Measurements from ENCODE around the gene EVL. TPM values are rescaled to one million over a fixed set of nuclear protein-coding genes. Genes with fewer than 3 reads are reported as not detected.

EVL gene
- total RNA-seq, 2 donors from 2014 or later, result 53.1 to 102 TPM

DNA sequence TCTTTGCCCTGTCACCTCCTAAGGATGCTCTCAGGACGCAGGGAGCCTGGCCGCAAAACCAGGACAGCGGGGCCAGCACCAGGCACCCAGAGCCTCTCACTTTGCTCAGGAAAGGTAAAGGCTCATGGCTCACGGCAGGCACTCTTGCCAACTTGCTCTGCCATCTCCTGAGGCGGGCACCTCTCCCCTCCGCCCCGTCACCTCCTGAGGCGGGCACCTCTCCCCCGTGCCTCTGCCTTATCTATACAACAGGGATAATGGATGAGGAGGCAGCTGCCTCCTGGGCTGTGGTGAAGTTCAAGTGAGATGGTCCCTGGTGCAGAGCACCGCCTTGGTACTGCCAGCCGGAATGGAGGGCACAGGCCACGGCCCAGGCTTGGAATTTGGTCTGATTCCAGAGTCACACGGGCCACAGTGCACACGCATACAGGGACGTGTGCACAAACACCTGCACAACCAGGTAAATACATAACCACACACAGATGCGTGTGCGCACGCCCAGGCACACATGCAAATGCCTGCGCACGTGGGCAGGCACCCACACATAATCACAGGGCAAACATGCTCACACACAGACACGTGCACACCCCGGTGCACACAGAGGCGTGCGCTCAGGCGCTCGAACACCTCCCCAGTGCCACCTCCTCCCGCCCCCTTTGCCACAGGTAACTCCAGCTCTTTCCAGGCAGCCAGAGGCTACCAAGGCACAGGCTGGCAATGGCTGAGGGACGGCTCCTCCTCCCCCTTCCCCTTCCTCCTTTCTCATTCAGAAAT, 82.7 kb downstream of the EVL start:
- Histone ChIP-seq H3K36me3 (no peaks in the 10 kb centered on the region), H3K27me3 (replicated peaks; ENCODE audit: insufficient read depth) (no peaks in the 10 kb centered on the region), H3K9me3 (no peaks in the 10 kb centered on the region), H3K4me1 (ENCODE audit: control insufficient read depth in 1 of 2, low read depth in 2 of 2) (no peaks in the 10 kb centered on the region), H3K4me3 (no peak overlapping the region), H3K27ac (no peak overlapping the region)
- ATAC-seq (ENCODE audit: insufficient number of reproducible peaks, low FRiP score, low read depth) (no peak), DNase-seq (ENCODE audit: low spot score) (no peak)
- TF ChIP-seq, protein P1, sequence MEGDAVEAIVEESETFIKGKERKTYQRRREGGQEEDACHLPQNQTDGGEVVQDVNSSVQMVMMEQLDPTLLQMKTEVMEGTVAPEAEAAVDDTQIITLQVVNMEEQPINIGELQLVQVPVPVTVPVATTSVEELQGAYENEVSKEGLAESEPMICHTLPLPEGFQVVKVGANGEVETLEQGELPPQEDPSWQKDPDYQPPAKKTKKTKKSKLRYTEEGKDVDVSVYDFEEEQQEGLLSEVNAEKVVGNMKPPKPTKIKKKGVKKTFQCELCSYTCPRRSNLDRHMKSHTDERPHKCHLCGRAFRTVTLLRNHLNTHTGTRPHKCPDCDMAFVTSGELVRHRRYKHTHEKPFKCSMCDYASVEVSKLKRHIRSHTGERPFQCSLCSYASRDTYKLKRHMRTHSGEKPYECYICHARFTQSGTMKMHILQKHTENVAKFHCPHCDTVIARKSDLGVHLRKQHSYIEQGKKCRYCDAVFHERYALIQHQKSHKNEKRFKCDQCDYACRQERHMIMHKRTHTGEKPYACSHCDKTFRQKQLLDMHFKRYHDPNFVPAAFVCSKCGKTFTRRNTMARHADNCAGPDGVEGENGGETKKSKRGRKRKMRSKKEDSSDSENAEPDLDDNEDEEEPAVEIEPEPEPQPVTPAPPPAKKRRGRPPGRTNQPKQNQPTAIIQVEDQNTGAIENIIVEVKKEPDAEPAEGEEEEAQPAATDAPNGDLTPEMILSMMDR (IDR thresholded peaks at IDR 0.05), result no peak

DNA sequence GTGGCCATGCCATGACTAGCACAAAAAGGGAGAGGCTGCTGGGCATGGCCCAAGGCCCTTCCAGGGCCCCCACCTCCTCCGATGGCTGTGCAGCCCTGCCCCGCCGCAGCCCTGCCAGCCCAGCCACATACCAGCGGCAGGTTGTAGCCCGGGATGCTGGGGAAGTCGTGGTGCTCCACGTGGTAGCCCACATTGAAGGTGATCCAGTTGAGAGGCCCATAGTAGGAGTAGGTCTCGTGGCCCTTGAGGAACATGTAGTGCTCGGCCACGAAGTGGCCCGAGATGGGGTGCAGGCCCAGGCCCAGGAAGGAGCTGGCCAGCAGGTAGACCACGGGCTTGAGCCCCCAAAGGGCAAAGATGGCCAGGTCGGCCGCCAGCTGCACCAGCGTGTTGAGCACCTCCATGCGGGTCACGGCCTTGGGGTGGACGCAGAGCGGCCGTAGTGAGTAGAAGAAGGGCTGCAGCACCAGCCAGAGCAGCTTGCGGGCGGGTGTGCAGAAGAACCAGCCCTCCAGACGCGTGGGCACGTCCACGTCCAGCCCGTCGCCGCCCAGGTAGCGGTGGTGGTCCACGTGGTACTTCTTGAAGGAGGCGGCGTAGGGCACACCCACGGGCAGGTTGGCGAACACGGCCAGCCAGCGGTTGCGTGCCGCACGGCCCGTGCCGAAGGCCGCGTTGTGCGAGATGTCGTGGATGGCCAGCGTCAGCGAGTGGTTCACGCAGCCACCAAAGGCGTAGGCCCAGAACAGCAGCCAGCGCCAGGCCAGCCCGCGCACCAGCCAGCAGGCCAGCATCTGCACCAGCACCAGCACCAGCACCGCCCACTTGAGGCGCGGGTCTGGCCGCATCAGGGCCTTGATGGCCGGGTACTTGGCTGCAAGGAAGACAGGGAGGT, 83.9 kb downstream of the EVL start:
- DNase-seq (ENCODE audit: low spot score) (no peak), ATAC-seq (ENCODE audit: insufficient number of reproducible peaks, low FRiP score, low read depth) (no peak)
- no peaks in the 10 kb centered on the region for H3K27me3 ChIP-seq (replicated peaks; ENCODE audit: insufficient read depth)
- H3K4me1 ChIP-seq (ENCODE audit: control insufficient read depth in 1 of 2, low read depth in 2 of 2), result no peaks in the 10 kb centered on the region
- H3K27ac ChIP-seq, result no peak overlapping the region
- H3K36me3 ChIP-seq, result no peaks in the 10 kb centered on the region
- TF ChIP-seq, protein P1 (IDR thresholded peaks at IDR 0.05), result no peak
- H3K9me3 ChIP-seq, result no peaks in the 10 kb centered on the region
- no peak overlapping the region for H3K4me3 ChIP-seq

DNA sequence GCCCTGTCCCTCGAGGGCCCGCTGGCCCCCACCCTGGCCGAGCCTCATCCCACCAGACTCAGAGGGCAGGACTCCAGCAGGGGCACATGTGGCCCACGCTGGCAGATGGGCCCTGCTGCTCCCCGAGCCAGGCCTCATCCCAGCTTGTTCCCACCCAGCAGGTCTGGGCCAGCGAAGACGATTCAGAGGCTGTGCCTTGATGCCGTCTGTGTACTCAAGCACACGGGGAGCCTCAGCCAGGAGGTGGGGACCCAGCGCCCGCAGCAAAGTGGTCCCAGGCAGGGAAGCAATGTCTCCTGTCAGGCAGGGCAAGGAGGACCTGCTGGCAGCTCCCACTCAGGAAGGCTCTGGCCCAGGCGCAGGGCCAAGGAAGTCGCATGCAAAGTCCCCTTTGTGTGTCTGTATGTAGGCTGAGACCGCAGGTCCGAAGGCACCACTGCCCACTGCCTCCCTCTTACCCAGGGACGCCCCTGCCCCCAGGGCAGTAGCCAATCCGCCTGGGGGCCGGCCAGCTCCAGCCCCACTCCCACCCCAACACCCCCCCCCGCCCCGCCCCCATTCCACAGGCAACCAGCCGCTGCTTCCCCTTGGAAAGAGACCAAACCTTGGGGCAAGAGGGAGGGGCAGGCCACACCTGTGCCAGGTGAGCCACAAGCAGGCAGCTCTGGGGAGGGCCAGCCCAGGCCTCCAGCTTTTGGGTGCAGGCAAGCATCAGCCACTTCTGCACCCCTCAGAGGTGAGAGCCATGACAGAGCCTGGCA, 84.8 kb downstream of the EVL start:
- DNase-seq (ENCODE audit: low spot score) (no peak), ATAC-seq (ENCODE audit: insufficient number of reproducible peaks, low FRiP score, low read depth) (no peak)
- Histone ChIP-seq H3K4me3 (no peak overlapping the region), H3K27ac (no peak overlapping the region), H3K4me1 (ENCODE audit: control insufficient read depth in 1 of 2, low read depth in 2 of 2) (no peaks in the 10 kb centered on the region), H3K9me3 (peaks cover 6% of the 10 kb centered on the region), H3K36me3 (no peaks in the 10 kb centered on the region), H3K27me3 (replicated peaks; ENCODE audit: insufficient read depth) (no peaks in the 10 kb centered on the region)
- TF ChIP-seq, protein P1 (IDR thresholded peaks at IDR 0.05), result no peak

DNA sequence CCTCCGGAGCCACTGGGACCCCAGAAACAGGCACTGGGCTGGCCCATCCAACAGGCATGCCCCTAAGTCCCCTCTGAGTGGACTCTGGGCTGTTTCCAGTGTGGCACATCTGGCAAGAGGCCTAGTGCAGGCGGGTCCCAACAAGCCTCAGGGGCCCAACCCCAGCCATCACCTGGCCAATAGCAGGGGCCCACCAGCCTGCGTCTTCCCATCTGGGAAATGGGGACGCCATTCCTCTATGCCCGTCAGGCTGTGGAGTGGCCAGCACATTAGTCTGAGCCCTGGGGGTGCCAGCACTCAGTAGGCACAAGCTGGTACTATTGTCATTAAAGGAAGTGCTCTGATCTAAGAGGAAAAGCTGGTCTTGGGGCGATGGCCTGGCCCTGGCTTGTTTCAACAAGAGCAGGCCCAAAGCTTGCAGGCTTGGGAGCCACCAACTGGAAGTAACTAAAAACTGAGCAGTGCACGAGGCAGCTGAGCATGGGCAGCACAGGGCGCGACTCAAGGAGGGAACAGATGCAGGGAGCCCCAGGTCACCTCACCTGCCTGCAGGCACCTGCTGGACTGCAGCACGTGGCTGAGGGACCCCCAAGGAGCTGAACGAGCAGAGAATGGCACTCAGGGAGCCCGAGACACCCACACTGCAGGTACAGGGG, 85.8 kb downstream of the EVL start:
- ATAC-seq (ENCODE audit: insufficient number of reproducible peaks, low FRiP score, low read depth) (no peak), DNase-seq (ENCODE audit: low spot score) (no peak)
- H3K27ac ChIP-seq, result no peak overlapping the region
- no peaks in the 10 kb centered on the region for H3K4me1 ChIP-seq (ENCODE audit: control insufficient read depth in 1 of 2, low read depth in 2 of 2)
- H3K4me3 ChIP-seq, result no peak overlapping the region
- H3K27me3 ChIP-seq (replicated peaks; ENCODE audit: insufficient read depth), result no peaks in the 10 kb centered on the region
- TF ChIP-seq, protein P1 (IDR thresholded peaks at IDR 0.05), result no peak
- no peaks in the 10 kb centered on the region for H3K36me3 ChIP-seq
- peaks cover 7% of the 10 kb centered on the region for H3K9me3 ChIP-seq

Measured in thoracic aorta (tissue), 2 donors.